Dermis microvascular lymphatic vessel endothelial cell (primary cell): ENCODE measurements around the gene TPD52L2. TPM values are rescaled to one million over a fixed set of nuclear protein-coding genes. Genes with fewer than 3 reads are reported as not detected.

Source experiments
- DNase-seq, 2 donors: peaks; one replicate each; pipeline versions ENCODE4 v3.0.0 to v3.0.0-alpha.2; 2010; ENCODE audit warnings: low read depth in 2 of 2
- total RNA-seq: library from RNA; depleted of rRNA; stranded (reverse); fragments of >200 nt; gene quantifications from 2 replicates; pipeline ENCODE4 v1.2.1, GENCODE V29; 2014

TPD52L2 gene
- total RNA-seq: 112 and 178 TPM in 2 replicates

GRCh38 chr20:63864978-63865640, at the start of gene TPD52L2:
TSS of gene TPD52L2 (plus strand) at chr20:63865270. CDS start at chr20:63865366, 96 bp downstream.
- peak; percentile 98 to 99 for DNase-seq

- no peak for DNase-seq
Observed at GRCh38 chr20:63815615-63816253, 49.3 kb upstream of the TPD52L2 start.

GRCh38 chr20:63819224-63819921, 45.7 kb upstream of the TPD52L2 start:
- peak; percentile 51 to 74 for DNase-seq

- no peak for DNase-seq
Observed at GRCh38 chr20:63821811-63822210, 43.3 kb upstream of the TPD52L2 start.

GRCh38 chr20:63822276-63822696, 42.8 kb upstream of the TPD52L2 start:
- peak in 1 of 2 donors; percentile 22 for DNase-seq

GRCh38 chr20:63823691-63824311, 41.3 kb upstream of the TPD52L2 start:
- no peak for DNase-seq

- DNase-seq: no peak
Observed at GRCh38 chr20:63825331-63826118, 39.5 kb upstream of the TPD52L2 start.

- DNase-seq: no peak
Observed at GRCh38 chr20:63826753-63827152, 38.3 kb upstream of the TPD52L2 start.

- no peak for DNase-seq
Observed at GRCh38 chr20:63828124-63828523, 36.9 kb upstream of the TPD52L2 start.

- DNase-seq: no peak
Observed at GRCh38 chr20:63828545-63828944, 36.5 kb upstream of the TPD52L2 start.

GRCh38 chr20:63828951-63829350, 36.1 kb upstream of the TPD52L2 start:
- no peak for DNase-seq

GRCh38 chr20:63829603-63829944, 35.5 kb upstream of the TPD52L2 start:
- no peak for DNase-seq

- peak in 1 of 2 donors; percentile 48 for DNase-seq
Observed at GRCh38 chr20:63829945-63830835, 34.9 kb upstream of the TPD52L2 start.

- DNase-seq: peak in 1 of 2 donors; percentile 65
Observed at GRCh38 chr20:63830841-63831588, 34.1 kb upstream of the TPD52L2 start, which contains the start of gene ZBTB46. TSS of gene ZBTB46 (minus strand) at chr20:63831264. CDS start at chr20:63790757, 40,507 bp downstream.

GRCh38 chr20:63831646-63831992, 33.5 kb upstream of the TPD52L2 start:
- no peak for DNase-seq

- DNase-seq: peak in 1 of 2 donors; percentile 60
Observed at GRCh38 chr20:63831993-63832686, 32.9 kb upstream of the TPD52L2 start.

GRCh38 chr20:63833776-63834490, 31.1 kb upstream of the TPD52L2 start:
- DNase-seq: no peak

GRCh38 chr20:63834491-63834880, 30.6 kb upstream of the TPD52L2 start:
- DNase-seq: no peak
